Uterus (tissue), 4 donors: Measurements from ENCODE around the gene CD300C. TPM values are rescaled to one million over a fixed set of nuclear protein-coding genes. Genes with fewer than 3 reads are reported as not detected.
"Not testable (repeated sequence)": the region's sequence is repeated elsewhere in the genome, so short reads cannot be mapped to it uniquely, and the experiment has no call there.

Source experiments
- DNase-seq, 2 donors: peaks; one replicate each; pipeline ENCODE4 v3.0.0-alpha.2; 2019 to 2020
- H3K27ac ChIP-seq, 2 donors: fragments of 200-600 bp; sonication (generic); 1 replicate in 1 of 2; 2 replicates in 1 of 2; pipeline ENCODE4 v1.5.1; 2016 to 2018
- H3K27me3 ChIP-seq, 2 donors: fragments of 200-600 bp; sonication (generic); one replicate each; pipeline ENCODE4 v1.5.1; 2018 to 2019; ENCODE audit warnings: control low read depth in 1 of 2
- H3K36me3 ChIP-seq, 2 donors: fragments of 200-600 bp; sonication (generic); one replicate each; pipeline ENCODE4 v1.5.1; 2019; ENCODE audit warnings: control low read depth in 1 of 2
- H3K4me1 ChIP-seq, 2 donors: fragments of 200-600 bp; sonication (generic); one replicate each; pipeline ENCODE4 v1.5.1; 2018 to 2019; ENCODE audit warnings: control low read depth in 1 of 2
- H3K4me3 ChIP-seq, 2 donors: fragments of 200-600 bp; sonication (generic); 1 replicate in 1 of 2; 2 replicates in 1 of 2; pipeline ENCODE4 v1.5.1; 2018 to 2019; ENCODE audit warnings: mild to moderate bottlenecking in 1 of 2
- H3K9me3 ChIP-seq, 2 donors: fragments of 200-600 bp; sonication (generic); one replicate each; pipeline ENCODE4 v1.5.1; 2019; ENCODE audit warnings: control low read depth in 1 of 2
- CTCF ChIP-seq, 4 experiments: fragments of 200-600 bp in 2 of 4; fragments of 450-650 bp in 2 of 4; sonication (generic) in 2 of 4; IDR thresholded peaks; one replicate each; pipeline ENCODE4 v1.5.1; 2016 to 2019; ENCODE audit warnings: antibody characterized with exemption in 4 of 4, mild to moderate bottlenecking in 2 of 4, moderate library complexity in 1 of 4
- POLR2A ChIP-seq, 2 donors: fragments of 450-650 bp; IDR thresholded peaks; one replicate each; pipeline ENCODE4 v1.6.1; 2016; ENCODE audit warnings: antibody characterized with exemption in 2 of 2, mild to moderate bottlenecking in 1 of 2, moderate library complexity in 1 of 2
- intact Hi-C: fragments of 100-400 bp; cut with DNase I; formaldehyde crosslinking; loops from one replicate; pipeline ENCODE4 v1.15.1; 2023; ENCODE audit warnings: low total_unique reads
- total RNA-seq, 4 donors: library from RNA; depleted of rRNA in 3 of 4; stranded (reverse); fragments of >200 nt in 3 of 4; gene quantifications; one replicate each; pipeline versions ENCODE4 v1.1.0 to v1.2.4, GENCODE V29; 2014 to 2023
- donor health status: DM: yes; HTN: yes; CAD: no.

The CD300C gene
- total RNA-seq, 4 donors from 2014 or later = 0.21 to 0.27 TPM; not detected in 2

GRCh38 chr17:74558882-74559519 is 13.1 kb upstream of the CD300C start:
- DNase-seq = no peak
- H3K27ac ChIP-seq = no peak overlapping the region
- intact Hi-C loops = no loop called here
- H3K4me1 ChIP-seq = no peaks in the 10 kb centered on the region
- no peak overlapping the region for H3K4me3 ChIP-seq
- no peaks in the 10 kb centered on the region for H3K27me3 ChIP-seq
- TF ChIP-seq CTCF (IDR thresholded peaks at IDR 0.05) (no peak), POLR2A (IDR thresholded peaks at IDR 0.05) (no peak)
- no peaks in the 10 kb centered on the region for H3K9me3 ChIP-seq
- H3K36me3 ChIP-seq = no peaks in the 10 kb centered on the region

GRCh38 chr17:74558402-74558801 is 12.5 kb upstream of the CD300C start:
- intact Hi-C loops, H3K9me3 ChIP-seq, H3K4me1 ChIP-seq, H3K27ac ChIP-seq, DNase-seq, H3K4me3 ChIP-seq, H3K27me3 ChIP-seq, H3K36me3 ChIP-seq: not testable (repeated sequence)

- intact Hi-C loops = no loop called here
These were observed 9.6 kb upstream of the CD300C start for GRCh38 chr17:74555427-74555940.

GRCh38 chr17:74554909-74555308 is 9.0 kb upstream of the CD300C start:
- Histone ChIP-seq H3K27me3 (no peaks in the 10 kb centered on the region), H3K9me3 (no peaks in the 10 kb centered on the region), H3K27ac (no peak overlapping the region), H3K4me1 (no peaks in the 10 kb centered on the region), H3K4me3 (no peak overlapping the region), H3K36me3 (no peaks in the 10 kb centered on the region)
- intact Hi-C loops = no loop called here
- no peak for TF ChIP-seq POLR2A (IDR thresholded peaks at IDR 0.05)
- TF ChIP-seq CTCF (IDR thresholded peaks at IDR 0.05) = no peak
- DNase-seq = no peak

More at GRCh38 chr17:74555427-74555940, 9.6 kb upstream of the CD300C start:
- Histone ChIP-seq H3K4me3 (no peak overlapping the region), H3K27ac (no peak overlapping the region), H3K36me3 (no peaks in the 10 kb centered on the region), H3K9me3 (no peaks in the 10 kb centered on the region), H3K27me3 (no peaks in the 10 kb centered on the region), H3K4me1 (no peaks in the 10 kb centered on the region)
- no peak for TF ChIP-seq POLR2A (IDR thresholded peaks at IDR 0.05)
- no peak for TF ChIP-seq CTCF (IDR thresholded peaks at IDR 0.05)
- no peak for DNase-seq

- H3K9me3 ChIP-seq = no peaks in the 10 kb centered on the region
- no peak overlapping the region for H3K27ac ChIP-seq
- H3K4me1 ChIP-seq = no peaks in the 10 kb centered on the region
- no peaks in the 10 kb centered on the region for H3K36me3 ChIP-seq
- intact Hi-C loops = no loop called here
- H3K27me3 ChIP-seq = no peaks in the 10 kb centered on the region
- no peak for DNase-seq
- TF ChIP-seq CTCF (IDR thresholded peaks at IDR 0.05) (no peak), POLR2A (IDR thresholded peaks at IDR 0.05) (no peak)
- no peak overlapping the region for H3K4me3 ChIP-seq
These were observed 6.1 kb upstream of the CD300C start for GRCh38 chr17:74552037-74552436.
